Fibroblast of the aortic adventitia (primary cell): ENCODE data around the gene GALNT9. TPM values are rescaled to one million over a fixed set of nuclear protein-coding genes. Genes with fewer than 3 reads are reported as not detected.
"Not testable (repeated sequence)": the region's sequence is repeated elsewhere in the genome, so short reads cannot be mapped to it uniquely, and the experiment has no call there.

Experiments
- DNase-seq: peaks from one replicate; pipeline ENCODE4 v3.0.0-alpha.2; 2010; ENCODE audit warnings: low read depth
- H3K4me3 ChIP-seq: 2 replicates; pipeline ENCODE4 v1.5.1; 2011; ENCODE audit warnings: low read depth, mild to moderate bottlenecking, control low read depth, low read length, moderate library complexity
- CTCF ChIP-seq: IDR thresholded peaks from 2 replicates; pipeline ENCODE4 v1.5.1; 2011; ENCODE audit warnings: mild to moderate bottlenecking, low read length, control low read depth, inconsistent platforms; ENCODE audit not compliant: insufficient read depth
- small RNA-seq: library from RNA; depleted of rRNA; stranded (forward); fragments of <200 nt; gene quantifications from one replicate; pipeline ENCODE3, GENCODE V24; 2012
- total RNA-seq: library from RNA; depleted of rRNA; stranded (reverse); fragments of >200 nt; gene quantifications from 2 replicates; pipeline ENCODE4 v1.2.3, GENCODE V29; 2012; ENCODE audit warnings: low replicate concordance

The GALNT9 gene
- total RNA-seq, 1 donor = not detected

- TF ChIP-seq CTCF = no peak
- DNase-seq = no peak
- H3K4me3 ChIP-seq = no peak overlapping the region
Observed at GRCh38 chr12:132151145-132151765, 178.1 kb downstream of the GALNT9 start.

GRCh38 chr12:132150780-132151144 is 178.6 kb downstream of the GALNT9 start:
- TF ChIP-seq CTCF = no peak
- no peak for DNase-seq
- H3K4me3 ChIP-seq = no peak overlapping the region

- not testable (repeated sequence) for H3K4me3 ChIP-seq, DNase-seq
Observed at GRCh38 chr12:132149526-132149925, 179.9 kb downstream of the GALNT9 start.

GRCh38 chr12:132148368-132149045 is 180.9 kb downstream of the GALNT9 start:
- no peak for DNase-seq
- H3K4me3 ChIP-seq = no peak overlapping the region
- TF ChIP-seq CTCF = no peak

GRCh38 chr12:132147423-132148367 is 181.7 kb downstream of the GALNT9 start:
- H3K4me3 ChIP-seq = no peak overlapping the region
- no peak for TF ChIP-seq CTCF
- DNase-seq = no peak

- no peak for DNase-seq
- TF ChIP-seq CTCF = no peak
- H3K4me3 ChIP-seq = no peak overlapping the region
Observed at GRCh38 chr12:132146772-132147422, 182.5 kb downstream of the GALNT9 start.

Small RNA genes lying within 50 kb of the gene (small RNA-seq; reads per million reads assigned to genes)
- gene AC138466.3 = not detected

Other genes with a start within 250 kb of the GALNT9 start
- gene DDX51, start 185.3 kb downstream of the GALNT9 start, total RNA-seq = 9.4 and 14.1 TPM in 2 replicates
- 5.7 and 13.2 TPM in 2 replicates for gene NOC4L, start 185.1 kb downstream of the GALNT9 start, total RNA-seq
- gene FBRSL1, start 160.6 kb upstream of the GALNT9 start, total RNA-seq = 5.2 and 10.3 TPM in 2 replicates